ENCODE data around the gene MED10.

The MED10 gene

DNA sequence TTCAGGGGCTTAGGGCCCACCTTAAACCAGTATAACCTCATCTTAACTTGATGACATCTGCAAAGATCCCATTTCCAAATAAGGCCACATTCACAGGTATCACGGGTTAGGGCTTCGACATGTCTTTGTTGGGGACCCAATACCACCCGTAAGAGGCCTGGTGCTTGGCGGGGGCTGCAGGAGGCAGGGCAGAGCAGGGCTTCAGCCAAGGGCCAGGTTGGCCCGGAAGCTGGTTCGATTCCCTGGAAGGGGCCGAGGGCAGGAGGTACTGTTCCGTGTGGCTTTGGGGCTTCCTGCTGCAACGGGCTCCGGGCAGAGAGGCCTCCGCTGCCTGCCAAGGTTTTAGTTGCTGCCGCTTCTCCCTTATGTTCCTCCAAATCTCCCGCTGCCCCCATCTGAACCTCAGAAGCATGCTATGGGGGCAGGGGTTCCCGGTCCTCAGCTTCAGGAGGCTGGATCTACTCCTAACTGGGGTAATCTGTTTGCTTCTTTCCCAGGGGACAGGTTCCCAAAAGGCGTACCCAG, 29.8 kb downstream of the MED10 start:
- DNase-seq (ENCODE audit: low spot score): no peak

DNA sequence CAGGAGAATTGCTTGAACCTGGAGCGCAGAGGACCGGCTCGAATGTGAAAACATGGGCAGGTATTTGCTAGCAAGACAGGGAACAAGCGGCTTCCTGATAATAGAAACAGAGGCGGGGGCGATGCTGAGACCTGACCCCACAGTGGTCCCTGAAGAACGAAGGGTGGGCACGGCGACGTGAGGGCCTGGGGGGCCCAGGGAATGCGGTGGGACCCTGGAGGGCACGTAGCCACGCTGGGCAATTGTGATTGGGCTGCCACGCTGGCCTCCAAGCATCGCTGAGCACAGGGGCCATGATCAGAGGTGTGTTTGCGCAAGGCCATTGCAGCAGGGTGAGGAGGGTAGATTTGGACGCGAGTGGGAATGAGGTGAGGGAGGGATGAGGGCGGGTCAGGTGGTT, 30.7 kb downstream of the MED10 start:
- DNase-seq (ENCODE audit: low spot score): no peak

DNA sequence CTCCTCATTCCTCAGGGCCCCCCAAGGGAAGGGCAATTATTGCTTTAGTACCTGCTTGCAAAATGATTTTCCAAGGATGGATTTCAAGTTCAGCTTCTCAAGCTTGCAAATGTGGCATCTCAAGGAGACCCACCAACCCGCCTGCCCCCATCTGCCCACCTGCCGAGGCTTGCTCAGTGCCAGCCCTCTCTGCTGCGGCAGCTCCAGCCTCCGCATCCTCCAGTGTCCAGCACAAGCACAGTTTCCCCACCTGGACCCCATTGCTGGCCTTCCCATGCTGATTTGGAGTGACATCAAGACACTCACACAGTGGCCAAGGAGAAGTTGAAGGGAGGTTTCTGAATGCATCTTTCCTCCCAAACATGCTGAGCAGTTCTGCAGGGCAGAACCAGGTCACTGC, 31.2 kb downstream of the MED10 start:
- DNase-seq (ENCODE audit: low spot score): no peak

DNA sequence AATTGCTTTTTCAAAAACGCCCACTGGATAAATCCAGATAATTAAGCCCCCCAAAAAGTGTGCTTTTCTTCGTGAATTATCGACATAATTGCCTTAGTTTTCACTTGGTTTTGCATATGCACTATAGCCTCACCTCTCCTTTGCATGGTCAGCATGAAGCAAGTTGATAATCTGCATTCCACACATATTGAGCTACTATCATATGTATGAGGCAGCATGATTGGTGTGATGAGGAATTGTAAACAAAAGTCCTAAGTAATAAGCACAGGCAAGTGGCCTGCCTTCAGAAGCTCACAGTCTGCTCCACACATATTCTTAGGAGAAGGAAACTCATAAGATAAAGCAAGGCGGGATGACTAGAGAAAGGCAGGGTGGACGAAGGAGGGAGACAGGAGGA, 33.8 kb downstream of the MED10 start:
- no peak for DNase-seq (ENCODE audit: low spot score)

DNA sequence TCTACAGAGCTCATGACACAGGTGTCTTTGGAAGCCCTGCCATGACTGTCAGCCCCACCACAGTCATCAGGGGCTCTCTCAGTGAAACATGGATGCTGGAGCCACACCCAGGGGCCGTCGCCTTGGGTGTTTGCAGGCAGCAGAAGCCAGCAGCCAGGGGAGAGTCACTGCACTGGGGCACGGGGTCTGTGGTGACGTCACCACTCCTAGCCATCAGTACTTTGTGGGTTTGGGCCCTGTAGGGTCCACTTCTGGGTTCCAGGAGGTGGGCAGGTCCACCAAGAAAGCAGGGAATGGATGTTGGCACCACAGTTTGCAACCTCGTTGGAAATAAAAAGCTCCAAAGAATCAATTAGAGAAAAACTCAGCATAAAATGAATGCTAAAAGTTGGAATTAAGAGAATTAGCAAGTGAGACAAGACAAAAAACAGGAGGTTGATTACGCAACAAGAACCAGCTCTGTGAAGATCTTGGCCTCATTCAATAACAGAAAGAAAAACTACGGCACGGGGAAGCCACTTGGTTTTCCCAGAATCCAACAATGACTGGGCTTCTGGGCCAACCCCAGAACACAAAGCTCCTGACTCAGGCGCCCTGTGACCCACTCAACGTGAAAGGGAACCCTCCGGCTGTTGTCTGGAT, 34.3 kb downstream of the MED10 start:
- no peak for DNase-seq (ENCODE audit: low spot score)

DNA sequence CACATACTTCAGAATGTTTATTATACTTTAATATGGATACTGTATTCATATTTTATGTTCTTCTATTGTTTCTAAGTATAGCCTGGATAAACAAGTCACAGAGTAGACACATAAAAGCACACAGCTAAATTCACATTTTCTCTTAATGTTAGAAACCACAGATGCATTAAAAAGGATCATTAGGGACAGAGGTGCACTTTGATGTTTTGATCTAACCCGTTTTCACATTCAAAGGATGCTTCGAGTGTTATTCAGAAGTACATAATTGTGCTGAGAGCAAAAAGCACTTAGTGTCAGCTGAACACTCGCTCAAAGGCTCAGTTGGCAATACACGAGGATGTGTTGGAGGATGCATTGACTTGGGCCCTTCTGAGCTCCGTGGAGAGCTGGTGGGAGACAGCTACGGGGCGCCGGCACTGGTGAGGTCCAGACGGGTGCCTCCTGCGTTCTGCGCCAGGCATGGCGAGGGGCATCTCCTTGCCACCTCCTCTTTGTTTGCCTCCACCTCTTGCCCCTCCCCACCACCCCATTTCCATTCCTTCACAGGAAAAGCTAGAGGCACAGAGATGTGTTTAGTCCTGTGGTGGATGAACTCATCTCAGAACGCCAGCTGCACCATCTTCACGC, 35.5 kb downstream of the MED10 start:
- DNase-seq (ENCODE audit: low spot score): no peak

DNA sequence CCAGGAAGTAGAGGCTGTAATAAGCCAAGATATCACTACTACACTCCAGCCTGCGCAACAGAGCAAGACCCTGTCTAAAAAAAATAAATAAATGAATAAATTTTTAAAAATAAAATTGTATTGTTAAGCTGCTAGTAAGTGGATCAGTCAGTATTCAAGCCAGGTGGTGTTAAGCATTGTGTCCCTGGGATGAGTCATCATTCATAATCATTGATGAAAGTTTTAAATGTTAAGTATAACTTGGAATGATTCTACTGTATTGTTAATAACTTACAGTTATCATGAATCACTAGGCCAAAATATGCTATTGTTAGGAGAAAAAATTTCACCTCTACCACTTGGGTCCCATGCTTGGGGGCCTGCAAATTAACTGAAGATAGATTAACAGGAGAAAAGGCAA, 38.2 kb downstream of the MED10 start:
- no peak for DNase-seq (ENCODE audit: low spot score)

DNA sequence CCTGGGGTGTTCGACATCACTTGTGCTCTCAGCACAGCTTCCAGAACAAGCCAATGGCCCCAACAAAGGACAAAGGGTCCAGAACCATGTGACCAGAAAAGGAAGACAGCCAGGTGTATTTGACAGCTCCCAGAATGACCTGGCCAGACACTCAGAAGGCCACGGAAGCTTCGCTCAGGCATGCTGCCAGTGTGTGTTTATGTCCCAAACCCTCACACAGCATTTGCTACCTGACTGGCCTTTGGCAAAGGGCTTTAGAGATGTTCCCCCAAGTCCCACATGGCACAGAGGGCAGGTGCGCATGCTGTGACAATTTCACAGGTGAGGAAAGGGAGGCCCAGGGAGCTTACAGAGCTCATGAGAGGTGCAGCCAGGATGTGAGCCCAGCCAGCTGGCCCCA, 39.5 kb downstream of the MED10 start:
- no peak for DNase-seq (ENCODE audit: low spot score)

DNA sequence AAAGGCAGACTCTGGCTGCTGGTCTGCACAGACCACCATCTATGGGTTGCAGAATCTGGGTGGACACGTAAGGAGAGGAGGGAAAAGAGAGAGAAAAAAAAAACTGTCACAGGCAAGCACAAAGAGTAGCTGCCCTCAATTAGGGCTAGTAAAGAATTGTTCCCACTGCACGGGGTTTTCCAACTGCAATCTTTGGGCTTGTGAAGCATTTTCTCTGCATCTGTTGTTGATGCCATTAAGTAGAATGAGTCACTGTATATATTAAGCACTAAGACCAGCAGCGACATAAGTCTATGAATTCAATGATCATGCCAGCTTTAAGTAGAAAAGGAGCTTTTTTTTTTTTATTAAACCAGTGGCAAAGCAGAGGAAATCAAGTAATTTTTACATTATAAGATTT, 40.2 kb downstream of the MED10 start:
- DNase-seq (ENCODE audit: low spot score): no peak

DNA sequence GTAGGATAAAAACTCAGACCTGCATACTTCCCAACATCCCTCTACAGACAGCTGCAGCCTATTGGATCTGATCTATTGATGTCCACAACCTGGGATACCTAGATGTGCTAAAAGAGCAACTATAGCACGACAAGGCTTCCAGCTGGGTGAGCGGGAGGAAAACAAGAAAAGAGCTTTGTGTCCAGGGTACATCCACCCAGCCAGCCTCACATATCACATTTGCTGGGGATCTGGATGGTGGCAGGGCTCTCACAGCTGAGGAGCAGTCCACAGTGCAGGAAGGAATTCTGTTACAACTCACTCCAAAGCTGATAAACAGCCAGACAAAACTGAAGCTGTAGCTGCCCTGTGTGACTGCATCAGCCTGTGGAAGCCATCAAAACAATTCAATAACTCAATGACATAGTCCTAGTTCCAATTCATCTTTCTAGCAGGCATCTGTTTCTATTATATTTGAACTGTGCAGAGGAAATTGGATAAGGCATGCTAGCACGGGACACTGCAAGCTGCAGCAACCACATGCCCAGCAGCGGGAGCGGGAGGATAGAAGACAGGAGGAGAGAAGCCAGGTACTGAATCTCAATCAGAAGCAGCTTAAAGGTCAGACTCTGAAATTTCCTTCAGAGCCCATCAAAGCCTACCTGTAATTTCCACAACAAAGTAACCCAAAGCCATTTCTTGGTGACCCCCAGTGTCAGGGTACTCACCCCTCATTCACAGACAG, 45.0 kb downstream of the MED10 start:
- DNase-seq (ENCODE audit: low spot score): no peak

DNA sequence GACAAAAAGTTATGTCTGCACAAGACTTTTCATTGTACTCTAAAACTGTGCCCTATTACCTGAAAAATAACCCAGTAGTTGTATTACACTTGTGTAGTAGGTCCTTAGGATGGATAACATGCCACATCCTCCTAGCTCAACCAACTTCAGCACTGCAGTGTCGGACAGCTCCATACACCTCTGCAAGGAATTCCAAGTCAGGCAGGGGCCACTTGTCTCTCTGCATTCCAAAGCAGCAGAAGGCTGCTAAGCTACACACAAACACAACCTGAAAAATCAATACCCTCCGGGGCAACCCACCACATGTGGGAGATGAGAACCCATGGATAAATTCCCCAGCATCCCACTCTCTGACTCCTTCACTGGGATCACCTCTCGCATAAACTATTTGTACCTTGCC, 50.2 kb downstream of the MED10 start:
- no peak for DNase-seq (ENCODE audit: low spot score)

DNA sequence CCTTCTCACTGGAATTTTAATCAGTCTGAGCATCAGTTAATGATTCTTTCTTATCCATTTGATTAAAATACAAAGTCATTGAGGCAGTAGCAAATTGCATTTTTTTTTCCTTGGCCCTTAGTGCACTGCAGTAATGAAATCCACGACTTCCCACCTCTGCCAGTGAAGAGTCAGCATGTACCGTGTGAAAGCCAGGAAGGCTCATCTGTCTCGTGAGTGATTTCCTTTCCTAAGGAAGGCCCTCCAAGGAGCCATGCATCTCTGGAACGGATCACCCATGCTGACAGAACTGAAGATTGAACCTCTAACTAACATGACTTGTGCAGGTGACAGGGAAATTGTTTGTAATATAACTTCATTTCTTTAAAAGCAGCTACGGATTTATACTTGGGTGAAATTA, 51.6 kb downstream of the MED10 start:
- DNase-seq (ENCODE audit: low spot score): no peak

DNA sequence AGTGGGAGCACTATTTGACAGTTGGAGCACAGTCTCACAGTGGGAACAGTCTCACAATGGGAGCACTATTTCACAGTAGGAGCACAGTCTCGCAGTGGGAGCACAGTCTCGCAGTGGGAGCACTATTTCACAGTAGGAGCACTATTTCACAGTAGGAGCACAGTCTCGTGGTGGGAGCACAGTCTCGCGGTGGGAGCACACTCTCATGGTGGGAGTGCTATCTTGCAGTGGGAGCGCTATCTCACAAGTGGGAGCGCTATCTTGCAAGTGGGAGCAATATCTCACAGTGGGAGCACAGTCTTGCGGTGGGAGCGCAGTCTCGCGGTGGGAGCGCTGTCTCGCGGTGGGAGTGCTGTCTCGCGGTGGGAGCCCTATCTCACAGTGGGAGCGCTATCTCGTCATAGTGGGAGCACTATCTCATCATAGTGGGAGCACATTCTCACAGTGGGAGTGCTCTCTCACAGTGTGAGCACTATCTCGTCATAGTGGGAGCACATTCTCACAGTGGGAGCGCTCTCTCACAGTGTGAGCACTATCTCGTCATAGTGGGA, 56.1 kb downstream of the MED10 start:
- no peak for DNase-seq (ENCODE audit: low spot score)

Data from hepatic stellate cell (primary cell).